AG04449 (cell line): ENCODE measurements around the gene FRMD4A.

Experiments
- CTCF ChIA-PET: fragments of 350-600 bp; formaldehyde crosslinking; extraction: SDS; loops from one replicate; lab custom pipeline; 2021; ENCODE audit warnings: antibody characterized with exemption; lab: Yijun Ruan, JAX
- POLR2A ChIA-PET: fragments of 400-600, 350-600 bp; formaldehyde crosslinking; extraction: SDS; loops from one replicate; lab custom pipeline; 2020; ENCODE audit warnings: antibody characterized with exemption, inconsistent platforms; lab: Yijun Ruan, JAX
- DNase-seq: peaks from one replicate; pipeline ENCODE4 v3.0.0-alpha.2; 2010; ENCODE audit warnings: low read depth, low spot score
- H3K4me3 ChIP-seq: 2 replicates; pipeline ENCODE4 v1.5.1; 2011; ENCODE audit warnings: low read depth, mild to moderate bottlenecking, control low read depth, low read length
- CTCF ChIP-seq: IDR thresholded peaks from one replicate; pipeline ENCODE4 v1.5.1; 2011; ENCODE audit warnings: mild to moderate bottlenecking, moderate library complexity, low read length, control low read depth, inconsistent platforms; ENCODE audit not compliant: insufficient read depth; ENCODE audit errors: missing control alignments

Gene FRMD4A

DNA sequence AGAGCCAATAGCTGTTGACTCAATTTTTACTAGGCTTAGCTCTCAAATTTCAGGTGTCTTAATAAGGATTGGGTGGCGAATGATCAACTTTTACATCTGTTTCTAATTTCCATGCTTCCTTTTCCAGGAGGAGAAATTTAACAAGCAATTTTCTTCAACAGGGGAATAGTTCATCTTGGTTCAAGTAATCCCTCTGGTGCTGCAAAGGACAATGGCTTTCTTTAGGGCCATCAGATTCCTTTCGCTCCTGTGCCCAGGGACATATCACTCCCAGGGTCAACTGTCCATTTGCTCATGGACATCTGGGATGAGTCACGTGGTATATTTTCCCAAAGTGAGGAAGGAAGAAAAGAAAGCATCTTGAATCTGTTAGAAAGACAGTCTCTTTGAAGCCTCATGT is 313.3 kb downstream of the FRMD4A start:
- ChIA-PET POLR2A (no interaction called here), CTCF (interaction anchor here (1.0 kb wide), 1 partner anchor 17 kb away, joined by 3 read pairs; no protein-coding TSS in a partner anchor)
- DNase-seq: peak; percentile 40
- H3K4me3 ChIP-seq: no peak overlapping the region
- TF ChIP-seq CTCF: no peak

DNA sequence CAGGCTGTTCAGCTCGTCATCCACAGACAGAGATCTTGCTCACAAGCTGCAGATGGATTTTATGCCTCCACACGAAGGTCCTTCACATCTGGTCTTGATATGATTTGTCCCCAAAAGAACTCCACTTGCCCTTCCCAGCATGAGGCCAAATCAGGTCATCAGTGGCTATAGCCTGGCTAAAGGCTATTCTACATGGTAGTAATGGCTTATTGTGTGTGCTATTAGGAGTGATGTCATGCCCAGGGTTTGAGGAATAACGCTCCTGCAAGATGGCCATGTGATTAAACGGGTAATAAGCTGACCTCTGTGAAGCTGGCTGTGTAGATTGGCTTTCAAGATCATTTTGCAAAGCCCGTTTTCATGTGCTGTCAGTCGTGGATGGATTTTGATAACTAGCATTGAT is 313.8 kb downstream of the FRMD4A start:
- no peak for TF ChIP-seq CTCF
- DNase-seq: no peak
- CTCF ChIA-PET: interaction anchor here (1.0 kb wide), 1 partner anchor 17 kb away, joined by 3 read pairs; no protein-coding TSS in a partner anchor
- no peak overlapping the region for H3K4me3 ChIP-seq
- POLR2A ChIA-PET: no interaction called here

GRCh38 chr10:14016011-14016536 is 314.6 kb downstream of the FRMD4A start:
- POLR2A ChIA-PET: no interaction called here
- no peak for DNase-seq
- TF ChIP-seq CTCF: no peak
- CTCF ChIA-PET: no interaction called here
- no peak overlapping the region for H3K4me3 ChIP-seq

- CTCF ChIA-PET: no interaction called here
- POLR2A ChIA-PET: no interaction called here
- TF ChIP-seq CTCF: no peak
Observed at GRCh38 chr10:14014423-14014822, 316.3 kb downstream of the FRMD4A start.

GRCh38 chr10:14010769-14011574 is 319.8 kb downstream of the FRMD4A start:
- CTCF ChIA-PET: no interaction called here
- H3K4me3 ChIP-seq: no peak overlapping the region
- DNase-seq: no peak
- no peak for TF ChIP-seq CTCF
- POLR2A ChIA-PET: interaction anchor here (0.6 kb wide), 1 partner anchor 26 kb away, joined by 3 read pairs; no protein-coding TSS in a partner anchor

More at GRCh38 chr10:14014423-14014822, 316.3 kb downstream of the FRMD4A start:
- DNase-seq: no peak
- no peak overlapping the region for H3K4me3 ChIP-seq

GRCh38 chr10:14010101-14010558 is 320.6 kb downstream of the FRMD4A start:
- ChIA-PET POLR2A (interaction anchor here (0.6 kb wide), 1 partner anchor 25 kb away, joined by 3 read pairs; no protein-coding TSS in a partner anchor), CTCF (no interaction called here)
- peak overlapping the region; percentile 65 for H3K4me3 ChIP-seq
- peak; percentile 63 for DNase-seq
- TF ChIP-seq CTCF: no peak
